Neural cell (in vitro differentiated cells): ENCODE data around the gene TSPOAP1.

Source experiments
- CTCF ChIP-seq: fragments of 450-650 bp; IDR thresholded peaks from 2 replicates; pipeline ENCODE4 v1.5.1; 2014; ENCODE audit warnings: antibody characterized with exemption, mild to moderate bottlenecking, moderate library complexity; ENCODE audit not compliant: poor library complexity, severe bottlenecking
- POLR2AphosphoS5 ChIP-seq: IDR thresholded peaks from 2 replicates; pipeline ENCODE4 v1.6.1; 2012
- RAD21 ChIP-seq: fragments of 450-650 bp; conservative IDR thresholded peaks from 2 replicates; pipeline ENCODE4 v1.6.1; 2014; ENCODE audit warnings: antibody characterized with exemption, mild to moderate bottlenecking, moderate library complexity
- REST ChIP-seq: IDR thresholded peaks from 2 replicates; pipeline ENCODE4 v1.6.1; 2012; ENCODE audit warnings: borderline replicate concordance
- SMC3 ChIP-seq: fragments of 450-650 bp; conservative IDR thresholded peaks from 2 replicates; pipeline ENCODE4 v1.6.1; 2014; ENCODE audit warnings: antibody characterized with exemption, mild to moderate bottlenecking, moderate library complexity; ENCODE audit not compliant: poor library complexity
- TAF1 ChIP-seq: IDR thresholded peaks from 2 replicates; pipeline ENCODE4 v1.6.1; 2012; ENCODE audit warnings: low read depth

GRCh38 chr17:58368860-58369213 lies 40.2 kb upstream of the TSPOAP1 start:
- TF ChIP-seq CTCF = no peak
- no peak for TF ChIP-seq TAF1
- no peak for TF ChIP-seq POLR2AphosphoS5
- TF ChIP-seq REST = no peak
- TF ChIP-seq RAD21 = no peak
- no peak for TF ChIP-seq SMC3
